Endometrial microvascular endothelial cells (primary cell): ENCODE measurements around the gene ARHGAP22. TPM values are rescaled to one million over a fixed set of nuclear protein-coding genes. Genes with fewer than 3 reads are reported as not detected.

Source experiments
- in situ Hi-C: cut with HindIII; loops from 2 replicates; pipeline ENCODE4 v1.10.0; 2017; ENCODE audit warnings: low sequenced_read_pairs, low pct_unique_long_range_greater_than_20kb; ENCODE audit errors: inconsistent ontology term
- total RNA-seq: library from RNA; depleted of rRNA; stranded (reverse); fragments of >200 nt; gene quantifications from one replicate; pipeline ENCODE4 v1.2.3, GENCODE V29; 2015; ENCODE audit errors: inconsistent ontology term

Gene ARHGAP22
- total RNA-seq, 1 donor from 2014 or later, result 80.9 TPM

DNA sequence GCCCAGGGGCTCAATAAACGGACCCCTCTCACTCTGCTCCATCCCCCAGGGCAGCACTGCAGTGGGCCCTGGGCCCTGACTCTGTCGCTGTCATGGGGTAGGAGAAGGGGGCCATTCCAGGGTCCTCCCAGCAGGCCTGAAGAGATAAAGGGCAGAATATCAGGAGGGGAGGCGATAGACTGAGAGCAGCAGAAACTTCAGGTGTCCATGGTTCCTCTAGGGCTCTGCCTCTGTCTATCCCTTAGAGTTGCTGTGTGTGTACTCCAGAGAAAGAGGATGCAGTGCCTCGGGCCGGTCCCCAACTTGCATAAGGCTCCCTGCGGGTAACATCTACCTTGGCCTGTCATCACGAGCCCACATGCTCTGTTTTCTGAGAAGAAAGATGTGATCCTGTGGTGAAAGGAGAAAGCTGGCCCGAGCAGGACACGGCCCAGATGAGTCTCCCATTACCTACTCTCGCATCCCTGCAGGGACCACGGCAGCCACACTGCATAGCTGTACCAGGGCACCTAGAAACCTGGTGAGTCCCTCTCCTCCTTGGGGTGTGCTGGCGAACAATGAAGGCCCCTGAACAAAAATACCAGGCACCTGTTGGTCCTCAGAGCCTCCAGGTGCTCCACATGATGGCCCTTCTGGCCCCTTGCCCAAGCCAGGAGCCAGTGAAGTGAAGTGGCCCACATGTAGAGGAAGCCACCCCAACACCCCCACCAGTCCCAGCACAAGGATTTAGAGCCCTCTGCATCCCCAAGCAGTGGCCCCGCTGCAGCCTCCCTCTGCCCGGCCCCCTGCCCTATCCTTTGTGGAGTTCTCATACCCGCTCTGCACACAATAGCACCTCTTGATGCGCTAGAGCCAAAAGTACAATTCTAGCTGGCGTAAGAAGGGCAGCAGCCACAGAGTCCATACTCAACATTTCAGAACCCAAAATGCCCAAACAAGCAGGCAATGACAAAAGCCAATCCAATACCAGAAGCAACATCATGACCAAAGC, 106.8 kb downstream of the ARHGAP22 start:
- in situ Hi-C loops, result no loop called here

DNA sequence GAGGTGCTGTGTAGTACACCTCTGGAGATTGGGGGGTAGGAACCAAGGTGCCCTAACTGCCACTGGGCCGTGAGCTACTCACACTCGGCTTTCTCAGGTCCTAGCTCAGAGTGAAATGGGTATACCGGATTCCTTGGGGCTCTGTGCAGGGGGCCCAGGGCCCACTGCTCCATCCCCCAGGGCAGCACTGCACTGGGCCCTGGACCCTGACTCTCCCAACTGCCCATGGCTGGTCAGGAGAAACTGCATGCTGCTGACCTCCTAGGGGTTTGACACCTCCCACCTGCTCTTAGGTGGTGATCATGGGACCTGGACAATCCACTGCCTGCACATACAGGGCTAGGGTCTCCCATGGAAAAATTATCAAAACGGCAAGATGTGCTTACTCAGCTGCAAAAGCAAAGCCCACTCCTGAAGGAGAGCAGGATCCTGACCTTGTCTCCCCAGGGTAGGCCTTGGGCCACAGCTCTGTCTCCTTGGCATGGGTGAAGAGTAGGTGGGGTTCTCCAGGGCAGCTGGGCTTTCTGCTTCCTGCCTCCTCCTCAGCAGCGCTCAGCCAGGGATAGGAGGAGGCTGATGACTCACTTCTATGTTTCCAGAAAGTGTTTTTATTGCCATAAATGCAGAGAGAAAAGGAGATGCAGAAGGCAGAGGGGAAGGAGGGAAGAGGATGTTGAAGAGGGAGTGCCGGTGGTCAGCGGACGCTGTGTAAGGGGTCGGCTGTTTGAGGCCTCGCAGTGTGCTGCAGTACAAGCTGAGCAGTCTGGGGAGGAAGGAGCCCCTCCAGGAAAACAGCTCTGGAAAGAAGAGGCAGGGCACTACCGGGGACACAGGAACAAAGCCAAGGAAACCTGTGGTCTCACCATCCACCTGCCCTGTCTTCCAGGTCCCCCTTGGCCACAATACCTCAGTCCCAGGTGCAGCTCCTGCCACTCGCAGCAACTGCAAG, 107.8 kb downstream of the ARHGAP22 start:
- in situ Hi-C loops, result no loop called here

DNA sequence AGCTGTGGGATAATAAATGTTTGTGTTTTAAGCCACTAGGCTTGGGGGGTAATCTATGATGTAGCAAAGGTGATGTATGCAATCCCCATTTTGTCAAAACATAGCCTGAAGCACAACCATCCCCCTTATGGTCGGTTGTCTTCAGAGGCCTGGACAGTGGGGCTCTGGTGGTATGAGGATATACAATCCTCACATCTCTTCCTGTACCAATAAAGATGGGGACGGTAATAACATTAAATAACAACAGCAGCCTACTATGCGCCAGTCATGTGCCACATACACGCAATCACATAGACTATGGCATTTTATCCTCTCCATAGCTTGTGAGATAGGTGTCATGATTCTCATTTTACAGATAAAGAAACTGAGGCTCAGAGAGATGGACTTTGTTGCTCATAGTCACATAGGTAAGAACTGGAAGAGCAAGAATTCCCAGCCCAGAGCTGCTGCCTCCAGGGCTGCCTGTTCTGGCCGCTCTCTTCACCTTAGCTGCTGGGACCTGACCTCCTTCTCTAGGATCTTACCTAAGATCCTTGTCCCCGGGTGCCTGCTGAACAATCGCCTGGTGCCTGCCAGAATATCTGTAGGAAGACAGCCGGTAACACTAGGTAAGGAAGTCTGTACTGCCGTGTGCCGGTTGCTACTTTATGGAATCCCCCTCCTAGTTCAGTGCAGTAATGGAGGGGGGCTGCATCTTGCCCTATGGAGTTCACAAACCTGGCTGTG, 108.6 kb downstream of the ARHGAP22 start:
- in situ Hi-C loops, result no loop called here

DNA sequence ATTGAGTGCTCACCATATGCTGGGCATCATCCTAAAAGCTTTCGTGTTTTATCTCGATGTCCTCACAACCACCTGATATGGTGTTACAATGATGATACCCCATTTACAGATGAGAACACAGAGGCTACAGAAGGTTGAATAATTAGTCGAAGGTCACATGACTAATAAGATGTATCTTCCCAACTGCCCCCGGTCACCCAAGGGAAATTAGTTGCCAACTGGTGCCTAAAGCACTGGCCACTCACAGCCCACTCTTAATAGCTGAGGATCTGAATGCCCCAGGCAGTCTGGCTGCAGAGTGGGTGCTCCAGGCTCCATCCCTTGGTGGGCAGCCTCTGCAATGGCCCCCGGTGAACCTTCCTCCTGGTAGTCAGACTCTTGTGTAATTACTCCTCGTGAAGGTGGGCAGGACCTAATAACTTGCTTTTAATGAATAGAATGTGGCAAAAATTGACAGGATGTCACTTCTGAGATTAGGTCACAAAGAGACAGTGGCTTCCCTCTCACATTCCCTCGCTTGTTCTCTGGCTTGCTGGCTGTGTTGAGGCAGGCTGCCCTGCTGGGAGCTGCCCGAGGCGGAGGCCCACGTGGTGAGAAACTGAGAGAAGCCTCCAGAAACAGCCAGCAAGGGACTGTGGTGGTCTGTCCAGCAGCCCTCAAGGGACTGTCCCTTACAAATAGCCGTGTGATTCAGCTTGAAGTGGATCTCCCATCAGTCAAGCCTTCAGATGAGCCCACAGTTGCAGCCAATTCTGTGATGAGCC, 109.4 kb downstream of the ARHGAP22 start:
- in situ Hi-C loops, result no loop called here

DNA sequence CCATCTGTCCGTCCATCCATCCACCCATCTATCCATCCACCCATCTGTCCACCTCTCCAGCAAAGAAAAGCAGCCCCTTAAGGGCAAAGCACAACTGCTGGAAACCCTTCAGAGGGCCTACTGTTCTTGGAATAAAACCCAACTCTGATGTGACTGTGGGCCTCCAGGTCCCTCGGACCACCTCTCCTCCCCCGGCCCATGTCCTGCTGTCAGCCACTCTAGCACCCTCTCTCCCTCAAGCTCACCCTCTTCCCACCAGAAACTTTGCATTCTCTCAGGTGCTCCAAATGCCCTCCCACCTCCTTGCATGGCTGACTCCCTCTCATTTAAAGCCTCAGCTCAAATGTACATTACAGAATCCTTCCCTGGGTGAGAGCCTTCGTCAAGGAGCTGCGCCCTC, 110.3 kb downstream of the ARHGAP22 start:
- in situ Hi-C loops, result no loop called here

DNA sequence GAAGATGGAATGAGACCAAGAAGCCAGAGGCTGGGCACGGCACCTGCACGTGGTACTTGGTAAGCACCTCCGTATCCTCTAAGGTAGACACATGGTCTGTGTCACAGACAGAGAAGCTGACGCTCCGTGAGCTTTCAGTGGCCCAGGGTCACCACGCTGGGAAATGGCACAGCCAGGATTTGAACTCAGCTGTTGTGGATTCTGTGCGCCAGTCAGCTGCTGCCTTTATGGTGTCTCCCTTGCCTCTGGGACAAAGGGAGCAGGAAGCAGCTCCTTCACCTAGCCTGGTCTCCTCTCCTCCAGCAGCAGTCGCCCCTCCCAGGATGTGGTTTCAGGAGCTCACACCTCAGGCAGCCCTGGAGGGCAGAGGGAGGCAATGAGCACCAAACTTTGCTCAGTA, 110.8 kb downstream of the ARHGAP22 start:
- in situ Hi-C loops, result no loop called here

DNA sequence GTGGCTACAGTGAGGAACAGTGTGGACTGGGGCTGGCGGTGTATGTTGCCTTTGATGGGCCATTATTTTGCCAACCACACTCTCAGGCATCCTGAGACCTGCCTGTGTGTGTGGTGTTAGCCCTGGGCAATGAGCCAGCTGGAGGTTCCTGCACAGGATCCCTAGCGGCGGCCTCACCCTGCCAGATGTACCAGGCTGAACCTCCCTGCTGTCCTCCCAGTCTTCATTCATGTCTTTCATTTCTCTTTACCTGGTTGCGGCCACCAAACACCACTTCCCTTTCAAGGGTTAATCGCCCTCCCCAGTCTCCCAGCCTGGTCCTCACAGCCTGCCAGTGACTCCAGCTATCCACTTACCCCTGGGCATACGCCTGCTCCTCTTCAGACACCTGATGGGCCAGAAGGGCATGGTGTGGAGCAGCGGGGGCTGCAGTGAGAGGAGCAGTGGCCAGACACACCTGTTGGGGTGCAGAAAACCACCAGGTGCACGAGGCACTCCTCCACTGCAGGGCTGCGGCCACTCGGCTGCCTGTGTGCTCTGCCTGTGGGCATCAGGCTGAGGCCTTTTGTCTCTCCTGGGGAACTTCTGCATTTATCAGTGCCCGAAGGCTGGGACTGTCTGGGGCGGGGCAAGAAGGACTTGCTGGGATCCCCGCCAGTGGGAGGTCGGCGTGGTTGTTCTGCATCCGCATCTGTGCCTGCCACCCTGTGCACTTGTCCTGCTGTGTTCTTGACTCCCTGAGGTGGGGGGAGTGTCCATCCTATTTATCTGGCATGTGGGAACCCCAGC, 111.6 kb downstream of the ARHGAP22 start:
- in situ Hi-C loops, result no loop called here

DNA sequence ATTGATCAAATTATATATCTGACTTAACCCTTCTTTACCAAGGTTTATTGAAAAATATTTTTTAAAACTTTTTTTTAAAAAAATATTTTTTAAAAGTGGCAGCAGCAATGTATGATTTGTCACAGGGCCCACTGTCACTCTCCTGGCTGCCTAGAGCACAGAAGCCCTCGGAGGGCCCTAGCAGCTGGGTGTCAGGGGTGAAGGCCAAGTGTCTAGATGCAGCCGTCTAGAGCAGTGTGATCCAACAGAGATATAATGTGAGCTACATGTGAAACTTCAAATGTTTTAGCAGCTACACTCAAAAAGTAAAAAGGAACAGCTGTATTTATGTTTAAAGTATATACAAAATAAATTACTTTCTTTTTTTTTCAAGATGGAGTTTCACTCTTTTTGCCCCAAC, 112.7 kb downstream of the ARHGAP22 start:
- in situ Hi-C loops, result no loop called here

DNA sequence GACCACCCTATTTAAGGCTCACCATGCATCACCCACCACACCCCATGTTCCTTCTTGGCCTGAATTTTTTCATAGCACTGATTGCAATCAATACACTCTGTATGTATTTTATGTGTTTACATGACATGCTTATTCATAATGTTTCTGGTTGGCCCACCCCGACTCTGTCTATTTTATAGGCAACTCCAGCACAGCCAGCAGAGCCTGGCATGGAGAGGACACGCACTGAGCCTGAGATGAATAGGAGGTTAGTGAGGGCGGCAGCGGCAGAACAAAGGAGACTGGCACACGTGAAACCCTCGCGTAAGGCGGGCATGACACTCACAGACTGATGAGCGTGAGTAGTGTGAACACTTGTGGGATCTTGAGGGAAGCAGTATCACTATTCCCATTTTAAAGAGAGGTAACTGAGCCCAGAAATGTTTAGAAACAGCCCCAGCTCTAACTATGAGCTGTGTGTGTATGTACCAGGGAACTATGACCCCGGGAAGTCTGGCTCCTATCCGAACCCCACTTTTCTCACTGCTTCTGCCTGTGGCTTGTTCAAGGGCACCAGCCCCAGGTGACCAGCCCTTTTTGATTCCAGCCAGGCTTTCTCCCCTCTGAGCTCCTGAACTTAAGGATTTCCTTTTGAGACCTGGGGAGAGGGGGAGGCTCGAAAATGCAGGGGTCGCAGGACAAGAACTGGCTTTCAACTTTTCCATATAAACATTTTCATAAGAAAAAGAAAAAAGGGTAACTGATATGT, 113.3 kb downstream of the ARHGAP22 start:
- in situ Hi-C loops, result no loop called here

DNA sequence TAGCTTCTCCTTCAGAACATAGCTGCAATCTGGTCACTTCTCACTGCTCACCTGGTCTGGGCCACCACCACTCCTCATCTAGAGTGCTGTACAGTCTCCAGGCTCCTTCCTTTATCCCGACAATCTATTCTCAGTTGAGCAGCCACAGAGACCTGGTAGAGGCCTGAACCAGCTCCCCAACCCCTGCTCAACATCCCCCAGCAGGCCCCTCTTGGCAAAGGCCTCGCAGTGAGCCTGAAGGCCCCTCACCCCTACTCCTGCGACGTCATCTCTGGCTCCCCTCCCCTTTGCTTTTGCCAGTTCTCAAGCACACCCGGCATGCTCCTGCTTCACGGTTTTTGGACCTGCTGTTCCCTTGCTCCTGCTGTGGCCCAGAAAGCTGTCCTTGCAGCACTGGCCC, 113.9 kb downstream of the ARHGAP22 start:
- in situ Hi-C loops, result no loop called here

DNA sequence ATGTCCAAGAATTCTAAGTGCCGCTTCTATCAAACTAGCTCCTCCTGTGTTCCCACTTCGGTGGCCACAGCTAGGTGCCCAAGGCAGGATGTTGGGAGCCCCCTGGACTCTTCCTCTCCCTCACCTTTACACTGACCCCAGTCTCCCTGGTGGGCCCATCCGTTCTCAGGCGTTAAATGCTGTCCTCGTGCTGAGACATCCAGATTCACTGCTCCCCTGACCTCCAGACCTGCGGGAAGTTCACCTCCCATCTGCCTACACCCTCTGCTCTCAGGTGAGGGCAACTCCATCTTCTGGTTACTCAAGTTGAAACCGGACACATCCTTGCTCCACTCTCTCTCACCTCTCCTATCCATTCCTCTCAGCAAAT, 114.3 kb downstream of the ARHGAP22 start:
- in situ Hi-C loops, result no loop called here

DNA sequence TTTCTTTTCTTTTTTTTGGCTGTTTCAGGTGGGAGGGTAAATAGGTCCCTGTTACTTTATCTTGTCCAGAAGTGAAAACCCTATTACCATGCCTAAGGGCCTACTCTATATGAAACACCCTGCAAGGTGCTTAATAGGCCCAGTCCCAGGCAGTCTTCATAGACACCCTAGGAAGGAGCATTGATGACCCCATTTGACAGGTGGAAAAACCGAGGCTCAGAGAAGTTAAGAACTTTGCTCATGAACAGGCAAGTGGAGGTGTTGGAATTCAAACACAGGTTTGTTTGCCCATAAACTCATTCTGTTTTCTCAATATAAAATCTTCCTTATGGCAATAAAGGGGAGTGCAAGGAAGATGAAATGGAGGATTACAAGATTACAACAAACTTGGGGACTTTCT, 115.8 kb downstream of the ARHGAP22 start:
- in situ Hi-C loops, result no loop called here

DNA sequence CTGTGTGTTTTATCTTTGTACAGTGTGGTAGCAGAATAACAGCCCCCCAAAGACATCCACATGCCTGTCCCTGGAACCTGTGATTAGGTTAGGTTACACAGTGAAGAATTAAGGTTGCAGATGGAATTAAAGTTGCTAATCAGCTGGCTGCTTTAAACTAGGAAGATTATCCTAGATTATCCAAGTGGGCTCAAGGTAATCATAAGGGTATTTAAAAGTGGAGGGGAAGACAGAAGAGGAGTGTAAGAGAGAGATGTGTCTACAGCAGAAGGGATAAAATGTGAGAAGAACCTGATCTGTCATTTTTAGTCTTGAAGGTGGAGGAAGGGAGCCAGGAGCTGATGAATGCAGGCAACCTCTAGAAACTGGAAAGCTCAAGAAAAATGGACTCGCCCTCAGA, 117.6 kb downstream of the ARHGAP22 start:
- in situ Hi-C loops, result no loop called here

DNA sequence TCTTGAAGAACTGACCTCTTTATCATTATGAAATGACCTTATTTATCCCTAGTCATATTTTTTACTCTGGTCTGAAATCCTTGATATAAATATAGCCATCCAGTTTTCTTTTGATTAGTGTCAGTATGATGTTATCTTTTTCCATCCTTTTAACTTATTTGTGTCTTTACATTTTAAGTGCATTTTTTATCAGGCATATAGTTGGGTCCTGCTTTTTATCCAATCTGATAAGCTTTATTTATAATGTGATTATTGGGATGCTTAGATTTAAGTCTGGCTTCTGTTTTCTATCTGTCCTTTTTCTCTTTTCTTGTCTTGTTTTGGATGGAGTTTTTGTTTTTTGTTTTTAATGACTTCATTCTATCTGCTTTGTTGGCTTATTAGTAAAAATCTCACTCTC, 119.2 kb downstream of the ARHGAP22 start:
- in situ Hi-C loops, result no loop called here

DNA sequence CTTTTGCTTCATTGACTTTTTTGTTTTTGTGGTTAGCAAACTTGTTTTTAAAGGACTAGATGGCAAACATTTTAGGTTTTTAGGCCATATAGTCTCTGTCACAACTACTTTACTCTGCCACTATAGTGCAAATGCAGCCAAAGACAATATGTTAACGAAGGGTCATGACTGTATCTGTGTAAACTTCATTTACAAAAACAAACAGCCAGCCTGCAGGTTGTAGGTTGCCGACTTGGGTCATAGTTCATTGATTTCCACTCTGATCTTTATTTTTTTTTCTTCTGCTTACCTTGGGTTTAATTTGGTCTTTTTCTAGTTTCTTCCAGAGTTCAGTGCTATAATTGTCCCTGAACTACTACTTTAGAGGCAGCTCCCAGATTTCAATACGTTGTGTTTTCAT, 120.0 kb downstream of the ARHGAP22 start:
- in situ Hi-C loops, result no loop called here

DNA sequence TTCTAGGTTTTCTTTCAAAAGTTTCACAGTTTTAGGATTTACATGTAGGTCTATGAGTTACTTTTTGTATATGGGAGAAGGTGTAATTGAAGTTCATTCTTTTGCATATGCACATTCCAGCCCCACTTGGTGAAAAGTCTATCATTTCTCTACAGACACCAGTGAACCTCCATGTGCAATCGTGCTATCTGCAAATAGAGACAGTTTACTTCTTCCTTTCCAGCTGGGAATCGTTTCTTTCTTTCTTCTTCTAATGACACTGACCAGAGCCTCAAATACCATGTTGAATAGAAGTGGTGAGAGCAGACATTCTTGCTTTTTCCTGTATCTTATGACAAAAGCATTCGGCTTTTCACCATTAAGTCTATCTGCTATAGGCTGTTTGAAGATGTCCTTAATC, 122.7 kb downstream of the ARHGAP22 start:
- in situ Hi-C loops, result no loop called here

DNA sequence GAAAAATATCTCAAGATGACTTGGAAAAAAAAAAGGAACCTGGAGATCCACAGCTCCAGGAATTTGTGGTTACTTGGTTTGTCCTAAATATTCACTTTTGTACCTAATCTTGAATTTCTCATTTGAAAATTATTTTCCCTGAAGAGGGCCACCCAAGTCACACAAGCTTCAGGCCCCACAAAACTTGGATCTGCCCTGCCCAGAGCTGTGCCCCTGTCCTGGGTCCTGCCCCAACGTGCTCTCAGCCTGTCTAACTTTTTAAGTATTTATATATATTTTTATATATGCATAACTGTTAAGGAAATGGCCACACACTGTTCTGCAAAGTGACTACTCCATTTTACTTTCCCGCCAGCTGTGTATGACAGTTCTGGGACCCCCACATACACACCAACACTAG, 123.5 kb downstream of the ARHGAP22 start:
- in situ Hi-C loops, result no loop called here
